Thoracic aorta (tissue), 2 donors: ENCODE measurements around the gene CAMK1D. TPM values are rescaled to one million over a fixed set of nuclear protein-coding genes. Genes with fewer than 3 reads are reported as not detected.
"Not testable (repeated sequence)": the region's sequence is repeated elsewhere in the genome, so short reads cannot be mapped to it uniquely, and the experiment has no call there.

Experiments
- ATAC-seq: fragments of 150-250 bp; one replicate; pipeline ENCODE4 v1.8.0; 2017; ENCODE audit warnings: low read depth; ENCODE audit not compliant: insufficient number of reproducible peaks, low FRiP score
- DNase-seq: peaks from one replicate; pipeline ENCODE4 v3.0.0-alpha.2; 2020; ENCODE audit warnings: low spot score
- H3K27ac ChIP-seq, 2 donors: fragments of 200-600 bp; sonication (generic); 1 replicate in 1 of 2; 2 replicates in 1 of 2; pipeline ENCODE4 v1.5.1; 2016; ENCODE audit warnings: mild to moderate bottlenecking in 2 of 2, moderate library complexity in 2 of 2
- H3K27me3 ChIP-seq: fragments of 200-600 bp; sonication (generic); replicated peaks from 2 replicates; pipeline ENCODE4 v1.6.0; 2016; ENCODE audit warnings: mild to moderate bottlenecking; ENCODE audit not compliant: insufficient read depth
- H3K36me3 ChIP-seq: fragments of 200-600 bp; sonication (generic); one replicate; pipeline ENCODE4 v1.5.1; 2016
- H3K4me1 ChIP-seq, 2 donors: fragments of 200-600 bp; sonication (generic); 1 replicate in 1 of 2; 2 replicates in 1 of 2; pipeline versions ENCODE4 v1.5.1 to v1.6.0; 2016; ENCODE audit warnings: low read depth in 2 of 2, mild to moderate bottlenecking in 1 of 2; ENCODE audit not compliant: control insufficient read depth in 1 of 2
- H3K4me3 ChIP-seq: fragments of 200-600 bp; sonication (generic); 2 replicates; pipeline ENCODE4 v1.5.1; 2016; ENCODE audit warnings: mild to moderate bottlenecking
- H3K9me3 ChIP-seq: fragments of 200-600 bp; sonication (generic); 2 replicates; pipeline ENCODE4 v1.5.1; 2016
- total RNA-seq, 2 donors: library from RNA; depleted of rRNA; stranded (reverse); fragments of >200 nt; gene quantifications; one replicate each; pipeline versions ENCODE4 v1.1.0 to v1.2.3, GENCODE V29; 2016
- TF ChIP-seq, protein P1 (sequence below): fragments of 200-600 bp; sonication (generic); IDR thresholded peaks from one replicate; pipeline ENCODE4 v1.5.1; 2019; ENCODE audit warnings: antibody characterized with exemption

CAMK1D gene
- total RNA-seq, 2 donors from 2014 or later: 8.7 to 11.2 TPM

DNA sequence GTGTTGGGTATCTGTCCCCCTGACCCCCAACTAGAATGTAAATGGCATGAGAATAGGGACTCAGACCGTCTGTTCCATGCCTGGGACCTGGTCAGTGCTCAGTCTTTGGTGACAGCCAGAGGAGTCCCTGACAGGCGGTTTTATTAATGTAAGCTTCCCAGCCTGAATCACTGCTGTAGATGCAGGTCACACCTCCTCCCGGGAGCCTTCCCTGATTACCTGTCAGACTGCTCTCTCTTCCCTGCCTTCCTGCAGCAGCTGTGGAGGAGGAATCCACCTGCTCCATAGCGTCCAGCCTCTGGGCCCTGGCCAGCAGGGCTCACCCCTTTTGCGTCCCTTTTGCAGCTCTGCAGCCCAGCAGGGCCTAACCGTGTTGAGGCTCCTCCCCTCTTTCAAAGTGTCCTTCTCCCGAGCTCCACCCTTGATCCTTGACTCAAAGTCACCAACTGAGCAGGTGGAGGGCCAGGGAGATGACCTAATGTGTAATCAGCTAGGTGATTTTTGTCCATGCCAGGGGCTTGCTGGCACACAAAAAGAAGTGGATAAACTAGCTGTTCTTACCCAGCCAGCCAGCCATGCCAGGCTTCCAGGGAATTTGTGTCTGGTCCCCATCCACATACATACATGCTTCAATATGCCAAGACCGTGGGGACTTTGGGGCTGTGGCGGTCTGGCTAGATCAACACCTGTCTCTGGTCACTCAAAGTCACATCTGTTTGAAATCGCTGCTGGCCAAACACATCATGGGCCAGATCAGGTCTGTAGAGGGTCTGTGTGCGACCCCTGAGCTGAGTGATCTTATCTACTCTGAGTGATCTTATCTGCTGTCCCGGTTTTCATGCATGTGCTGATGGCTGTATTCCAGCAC, 457.1 kb downstream of the CAMK1D start:
- no peak overlapping the region for H3K27ac ChIP-seq
- H3K9me3 ChIP-seq: no peaks in the 10 kb centered on the region
- TF ChIP-seq, protein P1, sequence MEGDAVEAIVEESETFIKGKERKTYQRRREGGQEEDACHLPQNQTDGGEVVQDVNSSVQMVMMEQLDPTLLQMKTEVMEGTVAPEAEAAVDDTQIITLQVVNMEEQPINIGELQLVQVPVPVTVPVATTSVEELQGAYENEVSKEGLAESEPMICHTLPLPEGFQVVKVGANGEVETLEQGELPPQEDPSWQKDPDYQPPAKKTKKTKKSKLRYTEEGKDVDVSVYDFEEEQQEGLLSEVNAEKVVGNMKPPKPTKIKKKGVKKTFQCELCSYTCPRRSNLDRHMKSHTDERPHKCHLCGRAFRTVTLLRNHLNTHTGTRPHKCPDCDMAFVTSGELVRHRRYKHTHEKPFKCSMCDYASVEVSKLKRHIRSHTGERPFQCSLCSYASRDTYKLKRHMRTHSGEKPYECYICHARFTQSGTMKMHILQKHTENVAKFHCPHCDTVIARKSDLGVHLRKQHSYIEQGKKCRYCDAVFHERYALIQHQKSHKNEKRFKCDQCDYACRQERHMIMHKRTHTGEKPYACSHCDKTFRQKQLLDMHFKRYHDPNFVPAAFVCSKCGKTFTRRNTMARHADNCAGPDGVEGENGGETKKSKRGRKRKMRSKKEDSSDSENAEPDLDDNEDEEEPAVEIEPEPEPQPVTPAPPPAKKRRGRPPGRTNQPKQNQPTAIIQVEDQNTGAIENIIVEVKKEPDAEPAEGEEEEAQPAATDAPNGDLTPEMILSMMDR: no peak
- H3K27me3 ChIP-seq: no peaks in the 10 kb centered on the region
- H3K4me1 ChIP-seq: no peaks in the 10 kb centered on the region
- no peak overlapping the region for H3K4me3 ChIP-seq
- no peak for ATAC-seq
- H3K36me3 ChIP-seq: no peaks in the 10 kb centered on the region
- DNase-seq: no peak

DNA sequence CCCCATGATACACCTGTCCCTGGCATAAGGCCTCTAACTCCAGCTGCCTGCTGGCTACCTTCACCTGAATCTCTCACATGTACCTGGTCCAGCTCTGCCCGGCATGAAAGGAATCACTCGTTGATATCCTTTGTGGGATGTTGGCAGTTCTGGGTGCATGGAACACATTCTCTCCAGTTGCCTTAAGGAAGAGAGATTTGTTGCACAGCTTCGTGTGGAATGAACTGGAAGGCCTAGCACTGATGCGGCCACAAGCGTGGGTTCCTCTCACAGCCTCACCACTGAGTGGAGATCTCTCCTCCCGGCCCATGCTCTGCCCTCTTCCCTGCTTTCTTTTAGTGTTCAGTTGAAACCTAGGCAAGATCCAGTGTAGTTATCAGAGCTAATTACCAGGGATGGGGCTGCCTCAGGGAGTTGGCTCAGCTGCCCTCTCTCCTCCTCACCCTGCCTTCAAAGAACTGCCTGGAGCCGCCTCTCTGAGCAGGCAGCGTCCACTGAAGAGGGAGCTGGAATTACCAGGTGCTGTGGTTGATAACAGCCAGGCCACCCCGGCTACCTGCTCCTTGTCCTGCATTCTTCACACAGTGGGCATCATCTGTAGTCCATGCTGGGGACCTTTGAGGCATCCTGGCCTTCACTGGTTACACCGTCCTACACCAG, 457.9 kb downstream of the CAMK1D start:
- no peaks in the 10 kb centered on the region for H3K27me3 ChIP-seq
- TF ChIP-seq, protein P1: no peak
- no peak for ATAC-seq
- no peak overlapping the region for H3K4me3 ChIP-seq
- no peak overlapping the region for H3K27ac ChIP-seq
- H3K9me3 ChIP-seq: no peaks in the 10 kb centered on the region
- no peak for DNase-seq
- no peaks in the 10 kb centered on the region for H3K36me3 ChIP-seq
- no peaks in the 10 kb centered on the region for H3K4me1 ChIP-seq

DNA sequence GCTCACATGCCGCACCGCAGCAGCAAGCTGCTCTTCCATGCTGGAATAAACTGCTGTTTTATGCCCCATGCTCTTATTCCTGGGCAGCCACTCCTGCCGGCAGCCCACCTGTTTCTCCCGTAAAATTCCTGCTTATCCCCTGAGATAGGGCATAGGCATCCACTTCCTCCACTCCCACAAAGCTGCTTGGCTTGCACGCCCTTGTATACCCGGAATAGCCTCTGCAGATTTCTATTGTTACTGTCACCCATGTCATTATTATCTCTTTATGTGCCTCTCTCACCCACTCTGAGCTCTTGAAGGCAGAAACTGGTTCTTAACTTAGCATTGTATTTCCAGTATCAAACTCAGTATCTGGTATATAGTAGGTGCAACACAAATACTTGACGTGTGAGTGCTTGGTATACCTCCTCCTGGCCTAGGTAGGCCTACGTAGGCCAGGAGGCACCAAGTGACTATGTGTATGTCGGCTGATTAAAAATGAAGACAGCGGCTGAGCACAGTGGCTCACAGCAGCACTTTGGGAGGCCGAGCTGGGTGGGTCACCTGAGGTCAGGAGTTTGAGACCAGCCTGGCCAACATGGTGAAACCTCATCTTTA, 458.8 kb downstream of the CAMK1D start:
- TF ChIP-seq, protein P1: no peak
- no peak for DNase-seq

DNA sequence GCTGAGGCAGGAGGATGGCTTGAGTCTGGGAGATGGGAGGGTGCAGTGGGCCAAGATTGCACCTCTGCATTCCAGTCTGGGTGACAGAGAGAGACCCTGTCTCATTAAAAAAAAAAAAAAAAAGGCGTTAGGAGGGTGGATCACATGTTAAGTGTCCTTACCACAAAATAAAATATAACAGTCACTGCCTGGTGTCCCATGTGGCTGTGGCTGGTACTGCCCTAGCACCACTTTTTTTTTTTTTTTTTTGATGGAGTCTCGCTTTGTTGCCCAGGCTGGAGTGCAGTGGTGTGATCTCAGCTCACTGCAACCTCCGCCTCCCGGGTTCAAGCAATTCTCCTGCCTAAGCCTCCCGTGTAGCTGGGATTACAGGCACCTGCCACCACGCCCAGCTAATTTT, 460.7 kb downstream of the CAMK1D start:
- DNase-seq, H3K27ac ChIP-seq, H3K9me3 ChIP-seq, H3K27me3 ChIP-seq, H3K36me3 ChIP-seq, ATAC-seq, H3K4me1 ChIP-seq, H3K4me3 ChIP-seq: not testable (repeated sequence)
- TF ChIP-seq, protein P1: peak; percentile 21

More for the DNA sequence above, 458.8 kb downstream of the CAMK1D start:
- no peaks in the 10 kb centered on the region for H3K4me1 ChIP-seq
- no peaks in the 10 kb centered on the region for H3K36me3 ChIP-seq
- no peak overlapping the region for H3K27ac ChIP-seq
- H3K4me3 ChIP-seq: no peak overlapping the region
- no peak for ATAC-seq
- no peaks in the 10 kb centered on the region for H3K9me3 ChIP-seq
- H3K27me3 ChIP-seq: no peaks in the 10 kb centered on the region

DNA sequence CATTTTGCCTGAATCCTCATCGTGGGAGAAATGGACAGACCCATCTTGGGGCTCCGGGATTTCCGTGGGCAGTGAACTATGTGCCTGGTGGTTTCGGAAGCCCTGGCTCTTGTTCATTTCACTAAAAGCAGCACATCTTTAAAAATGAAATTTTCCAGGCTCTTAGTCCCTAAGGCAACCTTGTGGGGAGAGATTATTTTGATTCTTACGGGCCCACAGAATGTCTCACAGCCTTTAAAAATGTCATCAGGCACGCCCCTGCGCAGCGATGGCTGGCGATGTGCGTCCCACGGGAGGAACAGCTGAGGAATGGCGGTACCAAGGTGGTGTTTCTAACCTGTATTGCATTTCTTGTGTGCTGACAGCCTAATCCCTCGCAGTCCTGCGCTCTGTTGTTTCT, 462.5 kb downstream of the CAMK1D start:
- H3K9me3 ChIP-seq: no peaks in the 10 kb centered on the region
- no peaks in the 10 kb centered on the region for H3K27me3 ChIP-seq
- no peaks in the 10 kb centered on the region for H3K4me1 ChIP-seq
- no peak overlapping the region for H3K27ac ChIP-seq
- no peak for DNase-seq
- no peak overlapping the region for H3K4me3 ChIP-seq
- no peaks in the 10 kb centered on the region for H3K36me3 ChIP-seq
- TF ChIP-seq, protein P1: no peak
- ATAC-seq: no peak
